Measurements from ENCODE around the gene ARHGEF28.

DNA sequence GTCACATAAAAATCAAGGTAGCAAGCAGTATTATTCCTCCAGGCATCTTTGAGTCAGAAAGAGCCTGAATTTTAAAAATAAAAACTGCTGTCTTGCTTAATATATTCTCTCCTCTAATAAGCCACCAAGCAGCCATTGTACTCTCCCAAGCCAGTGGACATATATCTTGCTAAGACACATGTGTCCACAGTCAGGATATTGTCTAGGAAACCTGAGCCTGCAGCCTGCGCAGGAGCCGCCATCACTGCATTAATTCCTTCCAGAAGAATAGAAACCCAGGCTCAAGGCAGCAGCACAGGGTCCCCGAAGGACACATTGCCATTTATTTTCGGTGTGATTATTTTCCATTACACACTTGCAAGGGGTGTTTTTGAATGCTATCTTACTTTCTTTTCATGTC is 345.3 kb downstream of the ARHGEF28 start:
- TF ChIP-seq, protein P1, sequence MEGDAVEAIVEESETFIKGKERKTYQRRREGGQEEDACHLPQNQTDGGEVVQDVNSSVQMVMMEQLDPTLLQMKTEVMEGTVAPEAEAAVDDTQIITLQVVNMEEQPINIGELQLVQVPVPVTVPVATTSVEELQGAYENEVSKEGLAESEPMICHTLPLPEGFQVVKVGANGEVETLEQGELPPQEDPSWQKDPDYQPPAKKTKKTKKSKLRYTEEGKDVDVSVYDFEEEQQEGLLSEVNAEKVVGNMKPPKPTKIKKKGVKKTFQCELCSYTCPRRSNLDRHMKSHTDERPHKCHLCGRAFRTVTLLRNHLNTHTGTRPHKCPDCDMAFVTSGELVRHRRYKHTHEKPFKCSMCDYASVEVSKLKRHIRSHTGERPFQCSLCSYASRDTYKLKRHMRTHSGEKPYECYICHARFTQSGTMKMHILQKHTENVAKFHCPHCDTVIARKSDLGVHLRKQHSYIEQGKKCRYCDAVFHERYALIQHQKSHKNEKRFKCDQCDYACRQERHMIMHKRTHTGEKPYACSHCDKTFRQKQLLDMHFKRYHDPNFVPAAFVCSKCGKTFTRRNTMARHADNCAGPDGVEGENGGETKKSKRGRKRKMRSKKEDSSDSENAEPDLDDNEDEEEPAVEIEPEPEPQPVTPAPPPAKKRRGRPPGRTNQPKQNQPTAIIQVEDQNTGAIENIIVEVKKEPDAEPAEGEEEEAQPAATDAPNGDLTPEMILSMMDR (IDR thresholded peaks at IDR 0.05; ENCODE audit: poor library complexity, severe bottlenecking), result no peak
- no peak for TF ChIP-seq EZH2 (IDR thresholded peaks at IDR 0.05; ENCODE audit: borderline replicate concordance, insufficient read depth, low read length, poor library complexity, severe bottlenecking)

Measured in neural cell (in vitro differentiated cells).